IPS DF 6.9 (cell line): ENCODE results near the gene FHIT.

Experiments used
- DNase-seq: peaks from one replicate; pipeline ENCODE4 v3.0.0-alpha.2; 2013; ENCODE audit warnings: low read depth, low spot score
- H3K27ac ChIP-seq: one replicate; pipeline ENCODE4 v1.5.1; 2013; ENCODE audit warnings: low read length, control low read depth
- H3K27me3 ChIP-seq: 2 replicates; pipeline ENCODE4 v1.6.1; 2013; ENCODE audit warnings: mild to moderate bottlenecking, low read length; ENCODE audit not compliant: control insufficient read depth, insufficient read depth
- H3K36me3 ChIP-seq: 2 replicates; pipeline ENCODE4 v1.6.1; 2013; ENCODE audit warnings: low read length; ENCODE audit not compliant: control insufficient read depth, insufficient read depth
- H3K4me1 ChIP-seq: 2 replicates; pipeline ENCODE4 v1.6.1; 2013; ENCODE audit warnings: low read length; ENCODE audit not compliant: control insufficient read depth, insufficient read depth
- H3K4me3 ChIP-seq: 2 replicates; pipeline ENCODE4 v1.5.1; 2013; ENCODE audit warnings: mild to moderate bottlenecking, low read length
- H3K9me3 ChIP-seq: 2 replicates; pipeline ENCODE4 v1.6.1; 2013; ENCODE audit warnings: low read length, inconsistent platforms; ENCODE audit not compliant: control insufficient read depth, insufficient read depth
- WGBS: extraction: QIAGEN DNeasy Blood & Tissue Kit; methylation state at CpG from one replicate; pipeline ENCODE4 v1.1.7; 2013; ENCODE audit warnings: mixed read lengths, missing lambda C conversion rate; ENCODE audit not compliant: insufficient read length, insufficient coverage; 5-methylcytosine and 5-hydroxymethylcytosine counted together

Gene FHIT

GRCh38 chr3:60065227-60065868, 1185.9 kb downstream of the FHIT start:
- no peaks in the 10 kb centered on the region for H3K9me3 ChIP-seq
- no peaks in the 10 kb centered on the region for H3K36me3 ChIP-seq
- H3K27ac ChIP-seq = no peak overlapping the region
- WGBS = no CpG with 5 or more reads among the region's 2 CpGs
- no peak overlapping the region for H3K4me3 ChIP-seq
- DNase-seq = no peak
- H3K4me1 ChIP-seq = no peaks in the 10 kb centered on the region; the same call in 1 of the 2 replicates
- H3K27me3 ChIP-seq = no peaks in the 10 kb centered on the region; the same call in 1 of the 2 replicates

- DNase-seq = no peak
Measured at GRCh38 chr3:60064210-60065178, 1186.8 kb downstream of the FHIT start.

GRCh38 chr3:60056404-60056803, 1194.8 kb downstream of the FHIT start:
- Histone ChIP-seq H3K4me3 (no peak overlapping the region), H3K9me3 (no peaks in the 10 kb centered on the region), H3K27me3 (no peaks in the 10 kb centered on the region), H3K36me3 (no peaks in the 10 kb centered on the region), H3K27ac (no peak overlapping the region), H3K4me1 (no peaks in the 10 kb centered on the region)
- no peak for DNase-seq
- WGBS = no CpG with 5 or more reads among the region's 4 CpGs

More at GRCh38 chr3:60064210-60065178, 1186.8 kb downstream of the FHIT start:
- H3K4me1 ChIP-seq = no peaks in the 10 kb centered on the region; the same call in 1 of the 2 replicates
- H3K4me3 ChIP-seq = no peak overlapping the region
- H3K27ac ChIP-seq = no peak overlapping the region
- H3K36me3 ChIP-seq = no peaks in the 10 kb centered on the region
- no peaks in the 10 kb centered on the region; the same call in 1 of the 2 replicates for H3K27me3 ChIP-seq
- WGBS = no CpG with 5 or more reads among the region's 3 CpGs
- no peaks in the 10 kb centered on the region for H3K9me3 ChIP-seq

- Histone ChIP-seq H3K4me3 (no peak overlapping the region), H3K27me3 (no peaks in the 10 kb centered on the region), H3K27ac (no peak overlapping the region), H3K9me3 (no peaks in the 10 kb centered on the region), H3K36me3 (no peaks in the 10 kb centered on the region), H3K4me1 (no peaks in the 10 kb centered on the region)
- WGBS = no CpG with 5 or more reads among the region's 6 CpGs
- DNase-seq = no peak
Measured at GRCh38 chr3:60055765-60056164, 1195.5 kb downstream of the FHIT start.

GRCh38 chr3:60053526-60054265, 1197.6 kb downstream of the FHIT start:
- no peaks in the 10 kb centered on the region for H3K36me3 ChIP-seq
- WGBS = 100% methylated on average over 2 of the region's 3 CpGs
- H3K9me3 ChIP-seq = no peaks in the 10 kb centered on the region
- H3K4me3 ChIP-seq = no peak overlapping the region
- H3K4me1 ChIP-seq = no peaks in the 10 kb centered on the region
- DNase-seq = no peak
- H3K27me3 ChIP-seq = no peaks in the 10 kb centered on the region
- no peak overlapping the region for H3K27ac ChIP-seq

GRCh38 chr3:60048447-60048848, 1202.8 kb downstream of the FHIT start:
- H3K4me1 ChIP-seq = no peaks in the 10 kb centered on the region
- WGBS = no CpG with 5 or more reads among the region's 12 CpGs
- no peak overlapping the region for H3K27ac ChIP-seq
- no peaks in the 10 kb centered on the region for H3K36me3 ChIP-seq
- H3K9me3 ChIP-seq = no peaks in the 10 kb centered on the region; the same call in 1 of the 2 replicates
- no peak overlapping the region for H3K4me3 ChIP-seq
- no peak for DNase-seq
- H3K27me3 ChIP-seq = no peaks in the 10 kb centered on the region

- DNase-seq = no peak
- Histone ChIP-seq H3K4me3 (no peak overlapping the region), H3K27me3 (no peaks in the 10 kb centered on the region), H3K36me3 (no peaks in the 10 kb centered on the region), H3K9me3 (no peaks in the 10 kb centered on the region; the same call in 1 of the 2 replicates), H3K27ac (no peak overlapping the region), H3K4me1 (no peaks in the 10 kb centered on the region)
- WGBS = 100% methylated on average over 1 of the region's 9 CpGs
Measured at GRCh38 chr3:60047426-60048200, 1203.6 kb downstream of the FHIT start.

GRCh38 chr3:60046210-60046609, 1205.0 kb downstream of the FHIT start:
- no peak overlapping the region for H3K4me3 ChIP-seq
- H3K27me3 ChIP-seq = no peaks in the 10 kb centered on the region
- H3K27ac ChIP-seq = no peak overlapping the region
- no peaks in the 10 kb centered on the region for H3K4me1 ChIP-seq
- no peak for DNase-seq
- H3K9me3 ChIP-seq = no peaks in the 10 kb centered on the region; the same call in 1 of the 2 replicates
- no CpG with 5 or more reads among the region's 6 CpGs for WGBS
- no peaks in the 10 kb centered on the region for H3K36me3 ChIP-seq

- no peaks in the 10 kb centered on the region for H3K4me1 ChIP-seq
- H3K36me3 ChIP-seq = no peaks in the 10 kb centered on the region
- DNase-seq = no peak
- no CpG with 5 or more reads among the region's 1 CpG for WGBS
- H3K9me3 ChIP-seq = no peaks in the 10 kb centered on the region; the same call in 1 of the 2 replicates
- H3K27ac ChIP-seq = no peak overlapping the region
- no peak overlapping the region for H3K4me3 ChIP-seq
- no peaks in the 10 kb centered on the region for H3K27me3 ChIP-seq
Measured at GRCh38 chr3:60045686-60046085, 1205.6 kb downstream of the FHIT start.
